RWPE1 (cell line): ENCODE results near the gene SLC39A7.

Experiments used
- CTCF ChIA-PET: fragments of 350-600 bp; sonication (Branson Sonifier 250); formaldehyde crosslinking; extraction: SDS; loops from one replicate; lab custom pipeline; 2021; lab: Yijun Ruan, JAX
- POLR2A ChIA-PET: fragments of 400-600 bp; formaldehyde crosslinking; extraction: SDS; loops from one replicate; lab custom pipeline; 2020; ENCODE audit warnings: antibody characterized with exemption; ENCODE audit not compliant: low non-redundant PET; lab: Yijun Ruan, JAX
- DNase-seq: peaks from one replicate; pipeline ENCODE4 v3.0.0; 2012; ENCODE audit warnings: low spot score
- H3K27ac ChIP-seq: fragments of 450-650 bp; 2 replicates; pipeline ENCODE4 v1.5.1; 2017
- TF ChIP-seq, protein P1 (sequence below): fragments of 450-650 bp; conservative IDR thresholded peaks from 2 replicates; pipeline ENCODE4 v1.5.1; 2017; ENCODE audit warnings: low read depth, mild to moderate bottlenecking

The SLC39A7 gene

DNA sequence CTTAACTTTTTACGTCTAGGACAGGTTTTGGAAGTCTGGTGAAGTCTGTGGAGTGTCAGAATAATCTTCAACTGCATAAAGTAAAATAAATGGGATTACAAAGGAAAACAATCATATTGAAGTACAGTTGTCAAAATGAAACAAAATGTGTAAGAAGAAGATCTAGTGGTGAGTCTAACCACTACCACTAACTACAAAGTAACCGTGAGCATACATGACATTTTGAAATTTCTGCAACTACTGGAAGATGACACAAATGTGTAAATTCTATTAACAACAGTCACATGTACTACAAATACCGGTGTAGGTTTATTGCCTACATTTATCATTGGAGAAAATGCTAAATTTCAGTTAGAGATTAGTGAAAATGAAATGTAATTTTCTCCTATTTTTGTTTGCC is 41.3 kb downstream of the SLC39A7 start:
- CTCF ChIA-PET = interaction anchor here (0.7 kb wide), 1 partner anchor 44 kb away, joined by 3 read pairs; no protein-coding TSS in a partner anchor
- TF ChIP-seq, protein P1, sequence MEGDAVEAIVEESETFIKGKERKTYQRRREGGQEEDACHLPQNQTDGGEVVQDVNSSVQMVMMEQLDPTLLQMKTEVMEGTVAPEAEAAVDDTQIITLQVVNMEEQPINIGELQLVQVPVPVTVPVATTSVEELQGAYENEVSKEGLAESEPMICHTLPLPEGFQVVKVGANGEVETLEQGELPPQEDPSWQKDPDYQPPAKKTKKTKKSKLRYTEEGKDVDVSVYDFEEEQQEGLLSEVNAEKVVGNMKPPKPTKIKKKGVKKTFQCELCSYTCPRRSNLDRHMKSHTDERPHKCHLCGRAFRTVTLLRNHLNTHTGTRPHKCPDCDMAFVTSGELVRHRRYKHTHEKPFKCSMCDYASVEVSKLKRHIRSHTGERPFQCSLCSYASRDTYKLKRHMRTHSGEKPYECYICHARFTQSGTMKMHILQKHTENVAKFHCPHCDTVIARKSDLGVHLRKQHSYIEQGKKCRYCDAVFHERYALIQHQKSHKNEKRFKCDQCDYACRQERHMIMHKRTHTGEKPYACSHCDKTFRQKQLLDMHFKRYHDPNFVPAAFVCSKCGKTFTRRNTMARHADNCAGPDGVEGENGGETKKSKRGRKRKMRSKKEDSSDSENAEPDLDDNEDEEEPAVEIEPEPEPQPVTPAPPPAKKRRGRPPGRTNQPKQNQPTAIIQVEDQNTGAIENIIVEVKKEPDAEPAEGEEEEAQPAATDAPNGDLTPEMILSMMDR = no peak
- H3K27ac ChIP-seq = no peak overlapping the region
- POLR2A ChIA-PET = no interaction called here
- DNase-seq = no peak

DNA sequence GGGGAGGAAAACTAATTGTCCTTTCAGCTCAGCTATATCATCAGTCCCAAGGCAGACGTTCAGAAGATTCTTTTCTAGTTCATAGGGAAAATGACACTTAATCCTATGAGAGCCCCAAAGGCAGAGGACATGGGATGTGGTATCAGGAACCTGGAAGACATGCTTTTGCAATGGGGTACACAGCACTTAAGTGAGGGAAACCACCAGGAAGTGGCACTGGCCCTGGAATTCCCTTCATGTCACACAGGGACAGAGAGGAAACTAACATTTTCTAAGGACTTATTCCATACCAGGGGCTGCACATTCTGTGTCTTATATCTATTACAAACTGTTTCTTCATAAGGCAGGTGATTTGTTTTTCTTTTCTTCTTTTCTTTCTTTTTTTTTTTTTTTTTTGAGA is 42.8 kb downstream of the SLC39A7 start:
- H3K27ac ChIP-seq = no peak overlapping the region
- ChIA-PET POLR2A (no interaction called here), CTCF (interaction anchor here (0.6 to 0.7 kb wide), 3 partner anchors 46 to 279 kb away, joined by 3 to 4 read pairs (median 3); no protein-coding TSS in a partner anchor)
- TF ChIP-seq, protein P1 = no peak
- DNase-seq = no peak

DNA sequence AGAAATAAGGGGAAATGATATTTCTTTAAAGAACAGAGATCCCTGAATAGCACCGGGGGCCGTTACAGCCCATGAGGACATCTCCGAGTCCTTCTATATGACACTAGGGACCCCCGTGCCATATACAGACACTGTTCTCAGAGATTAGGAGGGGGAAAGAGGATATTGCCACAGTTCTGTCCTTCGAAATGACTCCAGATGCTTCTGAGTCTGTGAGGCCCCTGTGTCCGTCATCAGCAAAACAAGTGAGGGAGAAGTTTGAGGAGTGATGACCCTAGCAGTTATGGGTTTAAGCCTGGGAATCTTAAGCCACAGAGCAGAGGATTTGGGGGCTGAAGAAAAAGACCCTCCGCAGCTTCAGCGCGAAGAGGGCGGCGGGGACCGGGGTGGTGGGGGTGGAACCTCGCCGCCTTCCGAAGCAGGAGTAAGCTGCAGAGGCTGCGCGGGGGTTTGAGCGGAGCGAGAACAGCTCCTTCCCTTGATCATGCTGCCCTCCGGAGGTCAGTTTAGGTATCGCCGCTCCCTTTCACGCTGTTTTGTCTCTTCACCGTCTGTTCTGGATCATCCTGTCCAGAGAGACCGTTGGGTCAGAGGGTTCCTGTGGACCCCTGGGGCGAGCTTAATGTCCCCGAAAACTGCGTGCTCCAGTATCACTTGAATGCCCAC is 47.4 kb downstream of the SLC39A7 start:
- H3K27ac ChIP-seq = peak overlapping the region; percentile 99
- peak; percentile 60 for DNase-seq
- TF ChIP-seq, protein P1 = peak; percentile 89
- ChIA-PET CTCF (interaction anchor here (0.5 to 2.2 kb wide), 27 partner anchors 9 to 390 kb away, joined by 3 to 15 read pairs (median 4); partner anchors contain the start of genes BRD2, HLA-DOA, HSD17B8 and RING1), POLR2A (interaction anchor here (0.6 to 1.0 kb wide), 2 partner anchors 40 to 50 kb away, joined by 3 to 5 read pairs; partner anchors contain the start of gene RING1)

DNA sequence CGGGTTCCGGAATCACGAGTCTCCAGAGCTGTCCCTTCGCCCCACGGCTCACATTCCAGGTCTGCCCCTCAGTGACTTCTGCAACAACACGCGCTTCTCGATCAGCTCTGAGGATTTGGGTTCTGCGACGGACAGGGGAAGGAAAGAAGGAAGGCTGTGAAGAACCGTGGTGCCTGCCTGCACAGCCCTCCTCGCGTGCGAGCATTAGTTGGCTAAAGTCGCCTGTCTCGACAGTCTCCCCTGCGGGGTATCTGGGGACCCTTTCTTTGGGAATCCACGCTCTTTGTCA is 47.9 kb downstream of the SLC39A7 start:
- H3K27ac ChIP-seq = peak overlapping the region; percentile 99
- TF ChIP-seq, protein P1 = peak; percentile 65
- ChIA-PET POLR2A (interaction anchor here (1.0 kb wide), 1 partner anchor 51 kb away, joined by 3 read pairs; no protein-coding TSS in a partner anchor), CTCF (interaction anchor here (0.5 to 2.2 kb wide), 22 partner anchors 9 to 390 kb away, joined by 3 to 15 read pairs (median 4); partner anchors contain the start of genes BRD2, HSD17B8, RING1 and RXRB)
- DNase-seq = peak; percentile 24

DNA sequence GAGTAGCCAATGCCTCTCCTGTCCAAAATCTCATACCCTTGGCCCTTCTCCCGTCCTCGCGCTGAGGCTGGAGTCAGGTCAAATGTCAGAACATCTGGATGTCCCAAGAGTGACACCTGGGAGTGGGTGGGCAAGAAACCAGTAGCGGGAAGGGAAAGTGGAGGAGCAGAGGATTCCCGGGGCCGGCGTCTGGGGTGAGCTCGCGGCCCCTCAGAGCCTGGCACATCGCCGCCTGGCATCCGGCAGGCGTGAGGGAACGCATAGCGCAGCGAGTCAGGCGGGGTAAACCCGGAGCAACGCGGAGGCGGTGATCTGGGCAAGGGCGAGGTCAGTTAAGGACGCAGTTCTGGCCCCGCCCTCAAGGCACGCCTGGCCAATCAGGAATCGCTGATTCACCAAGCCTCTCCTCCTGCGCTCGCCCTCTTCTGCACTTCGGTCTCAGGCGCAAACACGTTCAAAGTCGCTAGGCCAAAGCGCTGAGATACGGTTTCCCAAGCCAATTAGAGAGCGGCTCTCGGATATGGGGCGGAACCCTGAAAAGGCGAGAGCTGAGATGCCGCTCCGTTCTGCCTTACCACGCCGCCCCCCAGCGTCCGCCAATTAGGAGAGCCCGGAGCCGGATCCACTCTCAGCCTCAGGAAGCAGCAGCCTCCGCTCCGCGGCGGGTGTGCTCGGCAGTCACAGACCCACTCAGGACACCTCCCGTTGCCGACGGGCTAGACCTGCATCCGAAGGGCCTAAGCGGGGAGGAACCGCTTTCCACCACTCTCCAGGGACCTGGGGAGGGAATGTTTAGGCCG is 48.5 kb downstream of the SLC39A7 start:
- ChIA-PET POLR2A (interaction anchor here (0.7 to 1.8 kb wide), 3 partner anchors 23 to 278 kb away, joined by 3 to 8 read pairs (median 4); partner anchors contain the start of genes RPS18 and VPS52), CTCF (interaction anchor here (0.5 to 2.2 kb wide), 21 partner anchors 10 to 391 kb away, joined by 3 to 15 read pairs (median 4); partner anchors contain the start of genes BRD2, HSD17B8 and RING1)
- peak; percentile 93 for DNase-seq
- peak overlapping the region; percentile 99 for H3K27ac ChIP-seq
- TF ChIP-seq, protein P1 = no peak
